Right cardiac atrium (tissue), 5 donors: ENCODE measurements around the gene FBXO36. TPM values are rescaled to one million over a fixed set of nuclear protein-coding genes. Genes with fewer than 3 reads are reported as not detected.
"Not testable (repeated sequence)": the region's sequence is repeated elsewhere in the genome, so short reads cannot be mapped to it uniquely, and the experiment has no call there.

Experiments
- ATAC-seq, 2 donors: fragments of 200-7000 bp; cut with Tn5 transposase; one replicate each; pipeline versions ENCODE4 v1.8.0 to v1.9.1; 2020; ENCODE audit warnings: moderate library complexity in 2 of 2, mild to moderate bottlenecking in 1 of 2
- DNase-seq, 3 donors: peaks; one replicate each; pipeline ENCODE4 v3.0.0-alpha.2; 2020
- H3K27ac ChIP-seq: one replicate; pipeline ENCODE4 v1.5.1; 2013; ENCODE audit warnings: mild to moderate bottlenecking, low read length, control low read depth, moderate library complexity
- H3K27me3 ChIP-seq: one replicate; pipeline ENCODE4 v1.6.1; 2013; ENCODE audit not compliant: control insufficient read depth, insufficient read depth
- H3K4me1 ChIP-seq: one replicate; pipeline ENCODE4 v1.6.1; 2013; ENCODE audit warnings: low read length; ENCODE audit not compliant: control insufficient read depth, insufficient read depth
- H3K4me3 ChIP-seq: one replicate; pipeline ENCODE4 v1.5.1; 2013; ENCODE audit warnings: low read length, control low read depth
- H3K9me3 ChIP-seq: one replicate; pipeline ENCODE4 v1.6.1; 2013; ENCODE audit warnings: low read length; ENCODE audit not compliant: control insufficient read depth
- WGBS: extraction: QIAGEN DNeasy Blood & Tissue Kit; methylation state at CpG from one replicate; pipeline ENCODE4 v1.1.7; 2013; 5-methylcytosine and 5-hydroxymethylcytosine counted together
- intact Hi-C, 4 donors: fragments of 100-400 bp; cut with DNase I; formaldehyde crosslinking; loops; one replicate each; pipeline versions ENCODE4 v1.11.0 to v1.14.0; 2022 to 2023
- polyA plus RNA-seq: library from polyadenylated mRNA; stranded (reverse); fragments of 200-250 nt; gene quantifications from one replicate; pipeline ENCODE4 v1.2.3, GENCODE V29; 2013
- total RNA-seq, 4 donors: library from RNA; stranded (reverse); fragmentation: NEBNext Ultra II Directional; extraction: Animal tissue kit (Norgen Biotek cat#: 25700); gene quantifications; one replicate each; pipeline ENCODE4 v1.2.1, GENCODE V29; 2021
- donor health status: healthy with polysubstance abuse.
- donor health status: DM: no; HTN: yes; CAD: no.
- donor health status: DM: no; HTN: no; CAD: no.
- donor health status: DM: no; HTN: yes; CAD: no; lungs with severe emphysema.
- donor health status: DM: yes; HTN: yes; CAD: no.

Gene FBXO36
- total and polyA plus RNA-seq, 5 donors = 0.77 to 2.4 (median 1.3) TPM

GRCh38 chr2:229937537-229937936 lies 15.2 kb downstream of the FBXO36 start:
- WGBS = 83% methylated on average over 4 of the region's 4 CpGs
- Histone ChIP-seq H3K27me3 (no peaks in the 10 kb centered on the region), H3K4me3 (no peak overlapping the region), H3K9me3 (no peaks in the 10 kb centered on the region), H3K4me1 (no peaks in the 10 kb centered on the region), H3K27ac (no peak overlapping the region)
- ATAC-seq = no peak
- intact Hi-C loops = no loop called here
- DNase-seq = no peak

GRCh38 chr2:229942671-229943070 lies 20.4 kb downstream of the FBXO36 start:
- DNase-seq = no peak
- intact Hi-C loops = no loop called here
- H3K4me3 ChIP-seq = no peak overlapping the region
- H3K27me3 ChIP-seq = no peaks in the 10 kb centered on the region
- H3K9me3 ChIP-seq = no peaks in the 10 kb centered on the region
- ATAC-seq = no peak
- WGBS = 95% methylated on average over 8 of the region's 8 CpGs
- no peaks in the 10 kb centered on the region for H3K4me1 ChIP-seq
- no peak overlapping the region for H3K27ac ChIP-seq

- DNase-seq (no peak), ATAC-seq (no peak)
- Histone ChIP-seq H3K9me3 (no peaks in the 10 kb centered on the region), H3K27me3 (no peaks in the 10 kb centered on the region), H3K27ac (no peak overlapping the region), H3K4me3 (no peak overlapping the region), H3K4me1 (no peaks in the 10 kb centered on the region)
- 98% methylated on average over 2 of the region's 2 CpGs for WGBS
- intact Hi-C loops = no loop called here
These were observed 20.9 kb downstream of the FBXO36 start for GRCh38 chr2:229943171-229943570.

GRCh38 chr2:229943770-229944449 lies 21.6 kb downstream of the FBXO36 start:
- 72% methylated on average over 5 of the region's 5 CpGs for WGBS
- Histone ChIP-seq H3K27ac (no peak overlapping the region), H3K4me1 (no peaks in the 10 kb centered on the region), H3K9me3 (no peaks in the 10 kb centered on the region), H3K27me3 (no peaks in the 10 kb centered on the region), H3K4me3 (no peak overlapping the region)
- no peak for ATAC-seq
- DNase-seq = no peak
- intact Hi-C loops = no loop called here

GRCh38 chr2:229945975-229946374 lies 23.7 kb downstream of the FBXO36 start:
- intact Hi-C loops = no loop called here
- ATAC-seq (no peak), DNase-seq (no peak)
- Histone ChIP-seq H3K27me3 (no peaks in the 10 kb centered on the region), H3K4me3 (no peak overlapping the region), H3K27ac (no peak overlapping the region), H3K4me1 (no peaks in the 10 kb centered on the region), H3K9me3 (no peaks in the 10 kb centered on the region)
- WGBS = 92% methylated on average over 8 of the region's 8 CpGs

- ATAC-seq = no peak
- WGBS = 85% methylated on average over 1 of the region's 1 CpG
- Histone ChIP-seq H3K27ac (no peak overlapping the region), H3K4me1 (no peaks in the 10 kb centered on the region), H3K9me3 (no peaks in the 10 kb centered on the region), H3K27me3 (no peaks in the 10 kb centered on the region), H3K4me3 (no peak overlapping the region)
- intact Hi-C loops = no loop called here
- DNase-seq = no peak
These were observed 25.2 kb downstream of the FBXO36 start for GRCh38 chr2:229947544-229947943.

- 91% methylated on average over 6 of the region's 6 CpGs for WGBS
- intact Hi-C loops = no loop called here
These were observed 30.0 kb downstream of the FBXO36 start for GRCh38 chr2:229952256-229952835.

GRCh38 chr2:229955663-229956062 lies 33.4 kb downstream of the FBXO36 start:
- Histone ChIP-seq H3K27ac (no peak overlapping the region), H3K27me3 (no peaks in the 10 kb centered on the region), H3K4me1 (no peaks in the 10 kb centered on the region), H3K9me3 (no peaks in the 10 kb centered on the region), H3K4me3 (no peak overlapping the region)
- no peak for DNase-seq
- 70% methylated on average over 1 of the region's 1 CpG for WGBS
- intact Hi-C loops = no loop called here
- ATAC-seq = no peak

More at GRCh38 chr2:229952256-229952835, 30.0 kb downstream of the FBXO36 start:
- Histone ChIP-seq H3K4me1 (no peaks in the 10 kb centered on the region), H3K9me3 (no peaks in the 10 kb centered on the region), H3K4me3 (no peak overlapping the region), H3K27ac (no peak overlapping the region), H3K27me3 (no peaks in the 10 kb centered on the region)
- ATAC-seq (no peak), DNase-seq (no peak)

GRCh38 chr2:229956491-229956890 lies 34.2 kb downstream of the FBXO36 start:
- no peak for DNase-seq
- 81% methylated on average over 3 of the region's 3 CpGs for WGBS
- no peak for ATAC-seq
- Histone ChIP-seq H3K4me3 (no peak overlapping the region), H3K9me3 (no peaks in the 10 kb centered on the region), H3K27ac (no peak overlapping the region), H3K4me1 (no peaks in the 10 kb centered on the region), H3K27me3 (no peaks in the 10 kb centered on the region)
- intact Hi-C loops = no loop called here

- DNase-seq, intact Hi-C loops, H3K4me3 ChIP-seq, ATAC-seq, H3K27me3 ChIP-seq, H3K4me1 ChIP-seq, H3K27ac ChIP-seq, H3K9me3 ChIP-seq: not testable (repeated sequence)
- 95% methylated on average over 9 of the region's 9 CpGs for WGBS
These were observed 41.3 kb downstream of the FBXO36 start for GRCh38 chr2:229963596-229963995.

- Histone ChIP-seq H3K4me1 (no peaks in the 10 kb centered on the region), H3K9me3 (no peaks in the 10 kb centered on the region), H3K27ac (no peak overlapping the region), H3K4me3 (no peak overlapping the region), H3K27me3 (no peaks in the 10 kb centered on the region)
- no peak for DNase-seq
- no peak for ATAC-seq
- intact Hi-C loops = no loop called here
- WGBS = 89% methylated on average over 3 of the region's 3 CpGs
These were observed 47.6 kb downstream of the FBXO36 start for GRCh38 chr2:229969921-229970320.
